Calu3 (cell line): Measurements from ENCODE around the gene XIST. TPM values are rescaled to one million over a fixed set of nuclear protein-coding genes. Genes with fewer than 3 reads are reported as not detected.
"Not testable (repeated sequence)": the region's sequence is repeated elsewhere in the genome, so short reads cannot be mapped to it uniquely, and the experiment has no call there.

Source experiments
- BruUV-seq: library from RNA; stranded (reverse); fragments of 400-500 nt; replicated peaks from 2 replicates; lab custom pipeline; 2021; lab: Mats Ljungman, UMichigan
- CTCF ChIA-PET: fragments of 300-600 bp; sonication (Branson Sonifier 250); formaldehyde crosslinking; loops from one replicate; lab custom pipeline; 2022; ENCODE audit warnings: antibody characterized with exemption; lab: Charles Lee
- DNase-seq: peaks from one replicate; pipeline ENCODE4 v3.0.0; 2022
- H3K27ac Mint-ChIP-seq: one replicate; pipeline ENCODE4 v1.8.0; 2022; ENCODE audit warnings: mixed read lengths; ENCODE audit not compliant: unreplicated experiment
- H3K27me3 Mint-ChIP-seq: one replicate; pipeline ENCODE4 v1.8.0; 2022; ENCODE audit warnings: mixed read lengths; ENCODE audit not compliant: unreplicated experiment
- H3K36me3 Mint-ChIP-seq: one replicate; pipeline ENCODE4 v1.8.0; 2022; ENCODE audit warnings: mild to moderate bottlenecking, moderate library complexity, mixed read lengths; ENCODE audit not compliant: insufficient read depth, unreplicated experiment
- H3K4me1 Mint-ChIP-seq: one replicate; pipeline ENCODE4 v1.8.0; 2022; ENCODE audit warnings: mild to moderate bottlenecking, low read depth, mixed read lengths; ENCODE audit not compliant: unreplicated experiment
- H3K4me3 Mint-ChIP-seq: one replicate; pipeline ENCODE4 v1.8.0; 2022; ENCODE audit warnings: mild to moderate bottlenecking, low read depth, moderate library complexity, mixed read lengths; ENCODE audit not compliant: unreplicated experiment
- H3K9me3 Mint-ChIP-seq: one replicate; pipeline ENCODE4 v1.8.0; 2022; ENCODE audit warnings: low read depth, mixed read lengths; ENCODE audit not compliant: unreplicated experiment
- CTCF ChIP-seq: fragments of 200-600 bp; IDR thresholded peaks from one replicate; pipeline ENCODE4 v1.8.0; 2022; ENCODE audit warnings: antibody characterized with exemption; ENCODE audit not compliant: unreplicated experiment
- intact Hi-C: fragments of 100-400 bp; cut with micrococcal nuclease; formaldehyde crosslinking; loops from one replicate; pipeline ENCODE4 v1.10.0; 2022; ENCODE audit not compliant: unreplicated experiment
- total RNA-seq: library from RNA; stranded (reverse); gene quantifications from 2 replicates; pipeline ENCODE4 v1.2.3, GENCODE V29; 2022

XIST gene
- total RNA-seq, 1 experiment from 2014 or later = 0.14 TPM

- TF ChIP-seq CTCF = no peak
- Mint-ChIP-seq H3K9me3 (no peaks in the 10 kb centered on the region), H3K36me3 (no peaks in the 10 kb centered on the region), H3K27me3 (no peaks in the 10 kb centered on the region), H3K4me3 (no peak overlapping the region), H3K27ac (no peak overlapping the region), H3K4me1 (no peaks in the 10 kb centered on the region)
- BruUV-seq = no TSS peak
- no peak for DNase-seq
- CTCF ChIA-PET = no interaction called here
- intact Hi-C loops = no loop called here
Measured at GRCh38 chrX:73817393-73818199, 34.9 kb downstream of the XIST start.

- no peak for DNase-seq
- Mint-ChIP-seq H3K27me3 (no peaks in the 10 kb centered on the region), H3K4me3 (no peak overlapping the region), H3K4me1 (no peaks in the 10 kb centered on the region), H3K9me3 (no peaks in the 10 kb centered on the region), H3K27ac (no peak overlapping the region), H3K36me3 (no peaks in the 10 kb centered on the region)
- BruUV-seq = no TSS peak
- CTCF ChIA-PET = interaction anchor here (0.5 kb wide), 1 partner anchor 24 kb away, joined by 3 read pairs; no protein-coding TSS in a partner anchor
- intact Hi-C loops = no loop called here
- TF ChIP-seq CTCF = no peak
Measured at GRCh38 chrX:73812256-73812655, 40.3 kb downstream of the XIST start.

GRCh38 chrX:73804109-73804508, 48.4 kb downstream of the XIST start:
- BruUV-seq, H3K4me1 Mint-ChIP-seq, H3K9me3 Mint-ChIP-seq, H3K27ac Mint-ChIP-seq, intact Hi-C loops, CTCF ChIA-PET, H3K4me3 Mint-ChIP-seq, H3K27me3 Mint-ChIP-seq, DNase-seq, H3K36me3 Mint-ChIP-seq: not testable (repeated sequence)

- DNase-seq = no peak
- intact Hi-C loops = no loop called here
- no TSS peak for BruUV-seq
- Mint-ChIP-seq H3K4me3 (no peak overlapping the region), H3K4me1 (no peaks in the 10 kb centered on the region), H3K36me3 (no peaks in the 10 kb centered on the region), H3K9me3 (no peaks in the 10 kb centered on the region), H3K27ac (no peak overlapping the region), H3K27me3 (no peaks in the 10 kb centered on the region)
- no peak for TF ChIP-seq CTCF
- CTCF ChIA-PET = no interaction called here
Measured at GRCh38 chrX:73799888-73800287, 52.6 kb downstream of the XIST start.

GRCh38 chrX:73792511-73792910, 60.0 kb downstream of the XIST start:
- DNase-seq, H3K36me3 Mint-ChIP-seq, CTCF ChIA-PET, H3K4me3 Mint-ChIP-seq, H3K9me3 Mint-ChIP-seq, H3K27me3 Mint-ChIP-seq, BruUV-seq, H3K4me1 Mint-ChIP-seq, H3K27ac Mint-ChIP-seq, intact Hi-C loops: not testable (repeated sequence)
